HG03378 (cell line): ENCODE results near the gene DGLUCY.
A peak's percentile ranks its signal among the peaks of the same experiment; 100 is the strongest.
"Not testable (repeated sequence)": the region's sequence is repeated elsewhere in the genome, so short reads cannot be mapped to it uniquely, and the experiment has no call there.

Experiments used
- ATAC-seq: cut with Tn5 transposase; IDR thresholded peaks from one replicate; pipeline ENCODE4 v1.9.1; 2021; ENCODE audit warnings: mild to moderate bottlenecking, moderate library complexity; ENCODE audit not compliant: unreplicated experiment

DGLUCY gene

DNA sequence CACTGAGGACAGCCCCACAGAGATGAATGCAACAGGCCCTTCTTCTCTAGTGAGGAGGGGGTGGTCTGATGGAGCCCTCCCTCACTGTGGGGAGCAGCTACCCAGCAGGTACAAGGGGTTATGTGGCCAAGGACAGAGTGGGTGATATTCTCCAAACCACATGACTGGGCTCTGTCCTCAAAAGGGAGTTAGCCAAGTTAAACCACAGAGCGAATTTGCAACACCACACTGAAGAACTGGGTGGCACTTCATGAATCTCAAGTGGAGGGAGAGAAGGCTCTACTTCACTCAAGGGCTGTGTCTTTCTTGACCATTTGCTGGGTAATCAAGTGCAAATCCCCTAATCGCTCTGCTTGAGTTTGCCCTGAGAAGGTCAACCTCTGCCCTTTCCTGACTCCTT, 118.2 kb downstream of the DGLUCY start:
- no peak for ATAC-seq

GRCh38 chr14:91232603-91233002, 118.7 kb downstream of the DGLUCY start:
- no peak for ATAC-seq

DNA sequence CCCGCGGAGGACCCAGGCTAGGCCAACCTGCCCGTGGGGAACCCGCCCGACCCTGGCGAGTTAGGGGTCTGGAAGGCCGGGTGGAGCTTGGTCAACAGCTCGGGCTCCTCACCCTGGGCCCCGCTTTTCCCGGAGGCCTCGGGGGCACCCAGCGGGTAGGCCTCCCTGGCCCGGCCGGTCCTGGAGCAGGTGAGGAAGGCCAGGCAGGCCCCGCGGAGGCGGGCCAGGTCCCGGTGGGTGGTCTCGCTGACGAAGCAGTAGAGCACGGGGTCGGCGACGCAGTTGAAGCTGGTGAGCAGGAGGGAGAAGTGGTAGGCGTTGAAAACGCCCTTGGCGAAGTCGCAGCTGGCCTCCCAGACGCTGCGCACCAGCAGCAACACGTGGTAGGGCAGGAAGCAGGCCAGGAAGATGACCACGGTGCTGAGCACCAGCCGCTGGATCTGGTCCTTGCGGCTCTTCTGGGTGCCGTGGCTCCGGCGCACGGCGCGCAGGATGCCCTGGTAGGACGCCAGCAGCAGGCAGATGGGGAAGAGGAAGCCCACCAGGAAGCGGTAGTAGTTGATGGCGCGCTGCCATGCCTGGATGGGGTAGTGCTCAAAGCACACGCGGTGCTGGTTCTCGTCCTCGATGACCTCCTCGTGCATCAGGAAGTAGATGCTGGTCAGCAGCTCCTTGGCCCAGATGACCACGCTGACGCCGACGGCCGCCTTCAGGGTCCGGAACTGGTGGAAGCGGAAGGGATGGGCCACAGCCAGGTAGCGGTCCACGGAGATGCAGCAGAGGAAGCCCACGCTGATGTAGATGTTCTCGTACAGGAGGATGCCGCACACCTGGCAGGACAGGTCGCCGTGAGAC, 120.3 kb downstream of the DGLUCY start:
- no peak for ATAC-seq

- ATAC-seq: no peak
These were observed 120.9 kb downstream of the DGLUCY start for GRCh38 chr14:91234791-91235114.

GRCh38 chr14:91235841-91236240, 122.0 kb downstream of the DGLUCY start:
- no peak for ATAC-seq

DNA sequence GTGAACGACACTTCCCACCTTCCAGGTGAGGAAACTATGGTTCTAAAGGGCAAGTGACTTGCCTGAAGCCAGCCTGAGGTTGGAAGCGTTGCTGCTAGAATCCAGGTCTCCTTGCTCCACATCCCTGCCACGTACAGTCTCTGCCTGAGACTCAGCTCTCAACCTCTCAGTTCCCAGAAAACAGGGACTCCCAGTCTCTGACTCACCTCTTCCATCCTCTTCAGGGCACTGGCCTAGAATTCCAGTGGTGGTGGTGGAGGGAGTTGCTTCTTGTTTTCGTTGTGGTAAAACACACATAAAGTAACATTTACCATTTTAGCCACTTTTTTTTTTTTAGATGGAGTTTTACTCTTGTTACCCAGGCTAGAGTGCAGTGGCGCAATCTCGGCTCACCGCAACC, 123.3 kb downstream of the DGLUCY start:
- no peak for ATAC-seq

DNA sequence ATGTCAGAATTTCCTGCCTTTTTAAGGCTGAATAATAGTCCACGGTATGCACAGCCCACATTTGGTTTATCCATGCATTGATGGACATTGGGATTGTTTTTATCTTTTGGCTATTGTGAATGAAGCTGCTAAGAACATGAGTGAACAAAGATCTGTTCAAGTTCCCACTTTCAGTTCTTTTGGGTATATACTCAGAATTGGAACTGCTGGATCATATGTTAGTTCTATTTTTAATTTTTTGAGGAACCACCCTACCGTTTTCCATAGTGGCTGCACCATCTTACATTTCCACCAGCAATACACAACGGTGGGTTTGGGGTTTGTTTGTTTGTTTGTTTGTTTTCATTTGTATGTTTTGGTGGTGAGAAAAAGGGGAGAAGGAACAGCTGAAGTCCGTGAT, 124.2 kb downstream of the DGLUCY start:
- ATAC-seq: no peak

DNA sequence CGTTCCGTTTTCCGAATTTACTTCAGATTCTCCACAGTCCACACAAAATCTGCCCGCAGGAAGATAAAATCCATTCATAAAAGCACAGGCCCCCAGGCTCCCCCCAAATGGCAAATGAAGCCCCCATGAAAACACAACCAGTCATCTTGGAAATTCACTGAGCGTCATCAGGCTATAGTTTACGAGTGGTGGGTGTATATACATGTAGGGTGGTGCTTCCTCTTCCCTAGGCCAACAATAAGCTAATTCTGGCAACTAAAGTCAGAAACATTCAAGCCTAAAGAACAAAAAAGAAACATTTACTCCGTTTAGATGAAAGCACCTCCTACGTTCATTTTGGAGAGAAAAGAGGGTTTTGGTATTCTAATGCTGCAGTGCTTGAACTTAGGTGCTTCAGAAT, 124.8 kb downstream of the DGLUCY start:
- ATAC-seq: no peak

DNA sequence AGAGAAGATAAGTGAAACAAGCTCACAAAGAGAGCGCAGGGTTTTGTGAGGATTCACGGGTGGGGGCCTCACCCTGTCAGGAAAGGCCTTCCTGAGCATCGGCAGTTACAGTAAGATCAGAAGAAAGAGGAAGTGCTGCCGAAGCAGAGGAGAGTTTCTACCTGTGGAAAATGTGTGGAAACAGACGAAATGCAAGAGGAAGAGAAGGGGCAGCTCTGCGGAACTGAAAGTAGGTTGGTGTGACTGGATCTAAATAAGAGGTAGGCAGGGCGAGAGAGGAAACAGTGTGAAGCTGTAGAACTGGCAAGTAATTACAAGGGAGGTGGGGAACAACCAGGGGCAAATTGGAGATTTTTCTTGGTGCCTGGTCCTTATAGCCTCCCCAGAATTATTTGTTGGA, 128.0 kb downstream of the DGLUCY start:
- ATAC-seq: peak; percentile 56

GRCh38 chr14:91242635-91243034, 128.8 kb downstream of the DGLUCY start:
- no peak for ATAC-seq

GRCh38 chr14:91243074-91243471, 129.2 kb downstream of the DGLUCY start:
- no peak for ATAC-seq

- ATAC-seq: no peak
These were observed 130.6 kb downstream of the DGLUCY start, which contains the start of gene GPR68 for GRCh38 chr14:91244501-91244901. TSS of gene GPR68 (minus strand) at chr14:91244704. CDS start at chr14:91235050, 9,654 bp downstream.

- no peak for ATAC-seq
These were observed 131.2 kb downstream of the DGLUCY start for GRCh38 chr14:91245029-91245428.

- ATAC-seq: not testable (repeated sequence)
These were observed 131.7 kb downstream of the DGLUCY start for GRCh38 chr14:91245616-91246015.

- ATAC-seq: no peak
These were observed 132.4 kb downstream of the DGLUCY start for GRCh38 chr14:91246051-91246852.

DNA sequence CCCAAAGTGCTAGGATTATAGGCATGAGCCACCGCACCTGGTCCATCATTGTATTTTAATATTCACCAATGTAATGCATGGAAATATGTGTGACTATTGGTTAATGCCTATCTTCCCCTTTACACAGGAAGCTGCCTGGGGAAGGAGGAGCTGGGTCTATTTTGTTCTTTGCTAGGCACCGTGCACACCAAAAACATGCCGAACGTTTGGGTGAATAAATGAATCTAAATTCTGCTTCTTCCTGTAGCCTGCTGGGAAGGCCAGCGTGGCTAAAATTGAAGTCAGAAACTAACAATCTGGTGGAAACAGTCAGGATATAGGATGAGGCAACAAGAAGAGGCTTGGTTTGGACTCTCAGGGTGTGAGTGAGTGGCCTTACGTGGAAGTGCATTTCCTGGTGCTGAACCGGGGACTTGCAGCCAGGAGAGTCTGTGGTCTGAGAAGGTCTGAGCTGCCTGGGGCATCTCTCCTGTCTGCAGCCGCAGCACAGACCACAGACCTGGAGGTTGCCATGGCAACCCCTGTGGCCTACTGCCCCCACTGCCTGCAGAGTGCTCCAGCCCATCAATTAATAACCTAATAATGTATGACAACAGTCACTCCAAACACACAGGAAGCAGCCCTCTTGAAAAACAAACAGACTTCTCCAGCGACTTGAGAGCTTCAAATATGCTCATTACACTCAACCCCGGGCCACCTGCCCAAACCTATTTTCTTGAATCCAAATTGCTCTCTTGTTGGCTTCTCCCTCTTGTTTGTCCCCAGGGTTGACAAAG, 136.2 kb downstream of the DGLUCY start:
- ATAC-seq: peak; percentile 86

GRCh38 chr14:91250912-91251311, 137.0 kb downstream of the DGLUCY start:
- no peak for ATAC-seq

DNA sequence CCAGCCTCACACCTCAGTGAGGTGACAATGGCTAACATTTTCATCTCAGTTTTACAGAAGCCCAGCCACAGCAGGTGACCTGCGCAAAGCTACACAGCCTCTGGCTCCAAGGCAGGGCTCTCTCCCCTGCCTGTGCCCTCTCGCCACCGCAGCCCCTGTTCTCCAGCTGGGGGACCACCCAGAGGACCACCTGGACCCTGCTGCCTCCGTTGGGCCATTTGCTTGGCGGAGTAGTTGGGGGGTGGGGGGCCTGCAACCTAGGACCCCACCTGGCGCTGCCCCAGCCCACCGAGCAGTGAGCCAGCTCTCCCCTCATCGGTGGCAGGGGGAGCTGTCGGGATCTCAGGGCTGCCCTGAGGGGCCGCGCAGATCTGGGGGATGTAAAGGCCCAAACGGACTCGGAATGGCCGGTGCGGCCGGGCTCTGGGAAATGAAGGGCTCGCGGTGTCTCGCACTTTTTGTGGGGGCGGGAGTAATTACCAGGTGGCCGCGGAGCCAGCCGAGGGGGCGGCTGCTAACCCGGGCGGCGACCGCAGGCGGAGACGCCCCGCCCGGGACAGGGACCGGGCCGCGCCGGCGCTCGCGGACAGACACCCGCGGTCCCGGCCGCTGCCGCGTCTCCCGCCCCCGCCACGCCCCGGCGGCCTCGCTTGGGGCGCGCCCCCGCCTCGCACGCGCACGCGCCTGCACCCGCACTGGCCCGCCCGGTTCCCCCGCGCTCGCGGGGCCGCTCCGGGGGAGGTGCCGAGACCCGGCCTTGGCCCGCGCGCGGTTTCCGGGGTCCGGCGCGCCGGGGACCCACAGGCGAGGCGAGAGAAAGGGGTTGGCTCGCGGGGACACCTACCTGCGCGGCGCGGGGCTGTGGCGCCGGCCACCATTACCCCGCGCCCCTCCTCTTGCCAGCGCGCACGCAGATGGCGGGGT, 139.3 kb downstream of the DGLUCY start:
- no peak for ATAC-seq

DNA sequence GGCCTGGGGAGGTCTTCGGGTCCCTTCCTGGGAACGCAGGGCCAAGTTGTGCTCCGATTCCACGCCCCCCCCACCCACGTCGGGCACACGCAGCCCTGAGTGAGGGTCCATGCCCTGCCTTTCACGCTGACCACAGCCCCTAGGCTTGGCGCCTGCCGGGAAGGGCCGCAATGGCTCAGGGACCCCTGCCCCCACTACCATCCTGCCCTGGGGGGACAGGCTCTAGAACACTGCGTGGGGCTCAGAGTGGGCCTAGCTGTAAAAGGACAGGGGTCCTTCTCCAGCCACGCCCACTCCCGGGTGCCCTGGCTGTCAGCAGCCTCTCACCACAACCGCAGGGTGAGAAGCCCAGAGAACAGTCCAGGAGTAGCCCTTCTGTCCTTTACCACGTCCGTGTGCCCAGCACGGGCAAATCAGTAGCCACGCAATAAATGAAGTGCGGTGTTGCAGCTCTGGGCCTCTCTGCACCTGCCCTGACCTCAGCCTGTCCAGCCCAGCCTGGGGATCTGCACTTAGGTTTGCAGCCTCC, 140.0 kb downstream of the DGLUCY start:
- no peak for ATAC-seq

DNA sequence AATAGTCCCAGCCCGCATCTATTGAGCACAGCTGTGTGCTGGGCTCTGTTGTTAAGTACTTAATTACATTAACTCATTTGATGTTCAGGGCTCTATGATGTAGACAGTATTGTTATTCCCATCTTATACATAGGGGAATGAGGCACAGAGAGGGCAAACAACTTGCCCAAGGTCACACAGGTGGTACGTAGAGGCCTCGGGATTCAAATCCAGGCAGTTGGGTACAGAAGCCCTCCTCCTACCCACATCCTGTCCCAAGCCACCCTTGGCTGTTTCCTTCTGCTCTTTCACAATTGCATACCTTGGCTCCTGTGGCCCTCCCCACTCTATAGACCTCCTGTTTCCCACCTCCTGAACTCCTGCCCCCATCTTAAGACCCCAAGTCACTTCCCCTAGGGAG, 140.6 kb downstream of the DGLUCY start:
- ATAC-seq: no peak
